Fibroblast of the conjunctiva (primary cell): Measurements from ENCODE around the gene CCT2.
A peak's percentile ranks its signal among the peaks of the same experiment; 100 is the strongest.
"Not testable (repeated sequence)": the region's sequence is repeated elsewhere in the genome, so short reads cannot be mapped to it uniquely, and the experiment has no call there.

Experiments used
- DNase-seq: peaks from one replicate; pipeline ENCODE4 v3.0.0-alpha.2; 2010; ENCODE audit warnings: low read depth

CCT2 gene

GRCh38 chr12:69588527-69588926 lies 3.3 kb downstream of the CCT2 start:
- no peak for DNase-seq

DNA sequence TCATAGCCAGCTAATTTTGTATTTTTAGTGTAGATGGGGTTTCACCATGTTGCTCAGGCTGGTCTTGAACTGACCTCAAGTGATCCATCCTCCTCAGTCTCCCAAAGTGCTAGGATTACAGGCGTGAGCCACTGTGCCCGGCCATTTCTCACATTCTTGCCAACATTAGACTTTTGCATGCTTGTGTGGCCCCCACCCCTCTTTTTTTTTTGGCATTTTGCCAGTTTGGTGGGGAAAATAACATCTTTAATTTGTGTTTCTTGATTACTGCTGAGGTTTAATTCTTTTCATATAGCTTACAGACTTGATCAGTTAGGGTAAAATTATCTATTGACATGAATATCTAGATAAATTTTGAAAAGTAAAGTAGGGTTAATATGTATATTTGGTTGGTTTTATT lies 3.8 kb downstream of the CCT2 start:
- DNase-seq: no peak

DNA sequence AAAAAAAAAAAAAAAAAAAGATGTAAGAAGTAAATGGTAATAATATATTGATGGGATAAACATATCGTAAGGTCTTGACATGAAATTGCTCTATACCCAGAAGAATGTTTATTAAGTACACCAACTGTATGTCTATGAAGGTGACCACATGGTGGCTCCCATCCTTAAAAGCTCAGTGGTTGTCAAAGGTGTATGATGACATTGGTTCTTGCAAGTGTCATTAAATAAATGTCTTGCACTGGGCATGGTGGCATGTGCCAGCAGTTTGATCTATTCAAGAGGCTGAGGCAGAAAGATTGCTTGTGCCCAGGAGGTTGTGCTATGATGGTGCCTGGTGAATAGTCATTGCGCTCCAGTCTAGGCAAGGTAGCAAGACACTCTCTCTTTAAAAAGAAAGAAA lies 10.4 kb downstream of the CCT2 start:
- no peak for DNase-seq

DNA sequence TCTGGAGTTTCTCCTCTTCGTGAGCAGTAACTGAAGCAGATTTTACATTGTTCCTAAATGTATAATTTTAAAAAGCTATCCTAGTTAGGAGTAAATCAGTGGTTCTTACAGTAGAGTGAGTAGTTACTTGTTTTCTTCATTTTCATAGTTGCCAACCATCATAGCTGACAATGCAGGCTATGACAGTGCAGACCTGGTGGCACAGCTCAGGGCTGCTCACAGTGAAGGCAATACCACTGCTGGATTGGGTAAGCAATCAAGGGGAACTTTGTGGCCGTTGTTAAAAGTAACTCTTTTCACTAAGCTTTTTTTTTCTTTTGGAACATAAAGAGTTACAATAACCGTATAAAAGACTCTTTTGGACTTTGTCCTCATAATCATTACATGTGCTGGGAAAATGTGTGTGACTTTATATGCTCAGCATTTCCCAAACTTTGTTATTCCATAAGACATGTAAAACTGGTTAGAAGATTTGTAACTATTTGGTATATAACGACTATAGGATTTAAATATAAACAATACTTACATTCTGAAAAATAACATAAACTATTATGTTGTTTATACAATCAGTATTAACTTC lies 13.0 kb downstream of the CCT2 start:
- DNase-seq: no peak

- no peak for DNase-seq
These were observed 15.5 kb downstream of the CCT2 start for GRCh38 chr12:69600804-69601203.

- DNase-seq: no peak
These were observed 16.9 kb downstream of the CCT2 start for GRCh38 chr12:69601962-69602685.

DNA sequence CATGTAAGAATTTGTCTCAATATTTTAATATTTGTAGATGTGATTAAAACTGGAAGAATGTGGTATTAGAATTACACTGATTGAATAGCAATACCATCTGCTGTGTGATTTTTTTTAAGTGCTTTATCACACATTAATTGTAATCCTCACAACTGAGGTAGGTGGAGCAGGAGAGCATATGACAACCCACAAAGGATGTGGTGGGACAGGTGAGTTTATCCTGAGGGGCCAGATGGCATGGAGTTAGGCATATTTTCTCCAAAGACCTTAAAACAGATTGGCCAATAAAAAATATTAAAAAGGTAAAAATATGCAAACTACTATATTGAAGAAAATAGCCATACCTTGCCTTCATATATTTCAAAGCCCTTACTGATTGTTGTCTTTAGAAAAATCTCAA lies 17.7 kb downstream of the CCT2 start:
- DNase-seq: no peak

DNA sequence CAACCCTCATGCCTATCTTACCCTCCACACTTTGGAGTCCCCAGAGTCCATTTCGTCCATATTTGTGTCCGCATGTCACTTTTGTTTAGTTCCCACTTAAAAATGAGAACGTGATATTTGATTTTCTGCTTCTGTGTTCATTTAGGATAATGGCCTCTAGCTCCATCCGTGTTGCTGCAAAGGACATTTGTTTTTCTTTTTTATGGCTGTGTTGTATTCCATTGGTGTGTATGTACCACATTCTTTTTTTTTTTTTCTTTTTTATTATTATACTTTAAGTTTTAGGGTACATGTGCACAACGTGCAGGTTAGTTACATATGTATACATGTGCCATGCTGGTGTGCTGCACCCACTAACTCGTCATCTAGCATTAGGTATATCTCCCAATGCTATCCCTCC lies 18.3 kb downstream of the CCT2 start:
- DNase-seq: not testable (repeated sequence)

DNA sequence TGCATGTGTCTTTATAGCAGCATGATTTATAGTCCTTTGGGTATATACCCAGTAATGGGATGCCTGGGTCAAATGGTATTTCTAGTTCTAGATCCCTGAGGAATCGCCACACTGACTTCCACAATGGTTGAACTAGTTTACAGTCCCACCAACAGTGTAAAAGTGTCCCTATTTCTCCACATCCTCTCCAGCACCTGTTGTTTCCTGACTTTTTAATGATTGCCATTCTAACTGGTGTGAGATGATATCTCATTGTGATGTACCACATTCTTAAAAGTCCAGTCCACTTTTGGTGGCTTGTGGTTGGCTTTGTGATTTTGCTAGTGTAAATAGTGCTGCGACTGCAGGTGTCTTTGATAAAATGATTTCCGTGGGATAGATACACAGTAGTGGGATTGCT lies 19.0 kb downstream of the CCT2 start:
- not testable (repeated sequence) for DNase-seq

GRCh38 chr12:69608114-69608513 lies 22.9 kb downstream of the CCT2 start:
- DNase-seq: no peak

DNA sequence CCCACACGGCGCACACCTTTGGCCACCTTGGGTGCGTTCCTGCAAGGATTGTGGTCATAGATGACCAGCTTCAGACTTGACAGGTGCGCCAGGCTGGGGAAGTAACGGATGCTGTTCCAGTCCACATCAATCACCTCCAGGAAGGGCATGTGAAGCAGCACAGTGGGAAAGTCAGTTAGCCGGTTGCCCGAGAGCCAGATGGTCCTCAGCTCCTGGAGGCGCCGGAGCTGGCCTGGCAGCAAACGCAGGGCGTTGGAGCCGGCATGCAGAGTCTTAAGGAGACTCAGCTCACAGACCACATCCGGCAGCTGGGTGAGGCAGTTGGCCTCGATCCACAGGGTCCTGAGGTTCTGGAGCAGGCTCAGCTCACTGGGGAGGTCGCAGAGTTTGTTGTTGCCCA lies 24.9 kb downstream of the CCT2 start:
- DNase-seq: no peak

GRCh38 chr12:69610729-69611128 lies 25.5 kb downstream of the CCT2 start, which contains the start of gene LRRC10:
LRRC10 (minus strand) TSS chr12:69610907; CDS start chr12:69610838, 69 bp downstream.
- no peak for DNase-seq

- DNase-seq: no peak
These were observed 28.1 kb downstream of the CCT2 start for GRCh38 chr12:69613351-69613750.

DNA sequence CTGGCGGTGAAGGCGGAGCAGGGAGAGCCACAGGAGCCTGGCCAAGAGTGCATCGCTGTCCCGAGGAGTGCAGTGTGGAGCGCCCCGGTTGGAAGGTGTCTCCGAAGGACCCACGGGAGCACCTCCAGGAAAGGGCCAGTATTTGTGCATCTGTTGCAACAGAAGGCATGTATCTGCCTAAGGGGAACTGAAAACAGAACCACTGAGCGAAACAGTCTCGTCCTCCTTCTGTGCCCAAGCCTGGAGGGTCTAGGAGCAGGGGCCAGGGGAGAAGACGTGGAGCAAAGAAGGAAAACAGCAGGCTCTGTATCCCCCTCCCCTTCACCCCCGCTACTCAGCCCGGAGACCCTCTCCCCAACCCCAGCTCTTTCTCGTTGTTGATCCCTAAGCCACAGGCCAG lies 30.8 kb downstream of the CCT2 start:
- DNase-seq: no peak

DNA sequence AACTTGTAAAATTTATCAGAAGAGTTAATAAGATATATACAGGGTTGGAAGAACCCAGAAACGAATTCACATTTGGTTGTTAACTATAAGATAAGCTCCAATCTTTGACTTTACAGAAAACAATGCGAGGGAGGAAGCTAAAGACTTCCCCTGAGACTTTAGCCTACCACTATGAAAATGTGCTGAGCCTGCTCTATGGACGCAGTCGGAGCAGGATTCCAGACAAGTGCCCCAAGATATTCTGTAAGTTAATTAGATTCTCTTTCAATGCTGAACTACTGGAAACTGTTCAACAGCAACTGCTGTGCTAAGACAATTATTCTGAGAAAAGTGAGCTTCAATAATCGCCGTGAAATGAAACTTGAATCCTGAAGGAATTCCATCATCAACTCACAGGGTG lies 33.8 kb downstream of the CCT2 start:
- no peak for DNase-seq

- no peak for DNase-seq
These were observed 34.8 kb downstream of the CCT2 start for GRCh38 chr12:69620077-69620476.

GRCh38 chr12:69620921-69621320 lies 35.7 kb downstream of the CCT2 start:
- DNase-seq: no peak

- DNase-seq: no peak
These were observed 36.3 kb downstream of the CCT2 start for GRCh38 chr12:69621551-69621950.

GRCh38 chr12:69623970-69624369 lies 38.7 kb downstream of the CCT2 start:
- DNase-seq: no peak

DNA sequence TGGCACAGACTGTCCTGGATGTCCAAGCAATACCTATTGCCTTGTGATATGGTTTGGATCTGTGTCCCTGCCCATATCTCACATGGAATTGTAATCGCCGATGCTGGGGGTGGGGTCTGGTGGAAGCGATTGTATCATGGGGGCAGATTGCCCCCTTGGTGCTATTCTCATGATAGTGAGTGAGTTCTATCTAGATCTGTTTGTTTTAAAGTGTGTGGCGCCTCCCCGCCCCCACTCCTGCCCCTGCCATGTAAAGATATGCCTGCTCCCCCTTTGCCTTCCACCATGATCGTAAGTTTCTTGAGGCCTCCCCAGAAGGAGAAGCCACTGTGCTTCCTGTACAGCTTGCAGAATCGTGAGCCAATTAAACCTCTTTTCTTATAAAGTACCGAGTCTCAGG lies 42.2 kb downstream of the CCT2 start:
- DNase-seq: no peak

GRCh38 chr12:69630191-69630590 lies 44.9 kb downstream of the CCT2 start:
- DNase-seq: no peak

DNA sequence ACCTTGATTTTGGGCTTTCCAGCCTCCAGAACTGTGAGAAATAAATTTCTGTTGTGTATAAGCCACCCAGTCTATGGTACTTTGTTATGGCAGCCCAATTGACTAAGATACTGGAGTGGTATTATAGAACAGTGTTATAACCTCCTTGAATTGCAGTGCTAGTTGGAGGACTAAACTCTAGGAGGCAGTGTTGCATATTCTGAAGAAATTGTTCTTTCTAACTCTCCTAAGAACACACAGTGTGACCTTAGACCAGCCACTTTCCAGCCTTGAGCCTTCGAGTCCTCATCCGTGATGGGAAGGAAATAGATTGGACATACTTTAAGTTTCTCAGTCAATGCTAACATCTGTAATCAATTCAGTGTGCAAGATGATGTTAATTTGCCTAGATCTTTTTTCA lies 47.8 kb downstream of the CCT2 start:
- DNase-seq: no peak

DNA sequence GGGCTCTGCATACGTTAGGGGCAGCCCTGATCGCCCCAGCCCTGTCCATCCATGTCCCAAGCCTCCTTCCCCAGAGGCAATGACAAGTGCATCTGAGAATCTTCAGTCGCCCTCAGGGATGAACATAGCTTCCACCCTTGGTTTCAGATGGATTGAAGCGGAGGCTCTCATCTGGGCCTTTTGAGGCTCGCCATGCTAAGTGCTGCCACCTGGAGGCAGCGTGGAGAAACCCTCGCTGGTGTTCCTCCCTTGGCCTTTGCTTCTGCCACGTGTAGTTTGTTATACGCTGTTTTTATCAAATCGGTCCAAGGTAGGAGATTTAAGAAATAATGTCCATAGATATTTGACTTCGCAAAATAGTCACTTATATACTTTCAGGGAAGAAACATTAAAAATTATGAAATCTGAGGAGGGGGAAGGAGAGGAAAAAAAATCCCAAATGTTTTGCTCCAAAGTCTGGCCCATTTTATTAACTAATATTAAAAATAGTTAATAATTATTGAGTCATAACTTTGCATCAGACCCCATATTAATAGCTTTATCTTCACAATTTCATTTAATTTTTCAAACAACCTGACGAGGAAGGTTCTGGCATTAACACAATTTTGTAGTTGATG lies 54.2 kb downstream of the CCT2 start:
- peak; percentile 52 for DNase-seq

GRCh38 chr12:69641546-69641945 lies 56.3 kb downstream of the CCT2 start:
- no peak for DNase-seq
